ENCODE measurements around the gene LRRC27.

The LRRC27 gene

DNA sequence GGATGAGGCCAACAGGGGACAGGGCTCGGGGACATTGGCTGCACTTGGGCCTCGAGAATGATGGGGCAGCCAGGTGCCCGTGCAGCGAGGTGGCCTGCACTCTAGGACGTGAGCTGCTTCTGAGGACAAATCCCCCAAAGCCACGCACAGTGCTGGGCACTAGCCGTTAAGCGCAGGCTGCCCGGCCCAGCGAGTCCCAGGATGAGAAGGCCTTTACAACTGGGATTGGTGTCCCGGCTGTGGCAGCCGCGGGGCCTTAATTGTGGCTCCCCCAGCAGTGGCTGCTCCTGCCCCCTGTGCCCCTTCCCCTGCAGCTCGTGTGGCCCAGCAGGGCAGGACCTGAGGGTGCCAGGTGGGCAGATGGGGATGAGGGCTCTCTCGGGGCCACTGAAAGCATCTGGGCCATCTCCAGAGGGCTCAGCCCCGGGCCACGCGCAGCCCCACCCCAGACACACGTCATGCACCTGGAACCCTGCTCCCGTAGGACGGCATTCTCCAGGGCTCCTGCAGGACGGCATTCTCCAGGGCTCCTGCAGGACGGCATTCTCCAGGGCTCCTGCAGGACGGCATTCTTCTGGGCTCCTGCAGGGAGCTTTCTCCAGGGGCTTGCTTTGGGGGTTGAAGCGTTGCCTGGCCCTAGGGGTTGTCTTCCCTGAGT is 71.6 kb downstream of the LRRC27 start:
- H3K36me3 Mint-ChIP-seq (ENCODE audit: low read depth) = no peaks in the 10 kb centered on the region
- no peak overlapping the region for H3K27ac Mint-ChIP-seq
- H3K4me1 Mint-ChIP-seq = peaks cover 14% of the 10 kb centered on the region
- DNase-seq (no peak), ATAC-seq (no peak)
- no peak overlapping the region for H3K4me3 Mint-ChIP-seq
- H3K9me3 Mint-ChIP-seq = no peaks in the 10 kb centered on the region
- H3K27me3 Mint-ChIP-seq = no peaks in the 10 kb centered on the region

DNA sequence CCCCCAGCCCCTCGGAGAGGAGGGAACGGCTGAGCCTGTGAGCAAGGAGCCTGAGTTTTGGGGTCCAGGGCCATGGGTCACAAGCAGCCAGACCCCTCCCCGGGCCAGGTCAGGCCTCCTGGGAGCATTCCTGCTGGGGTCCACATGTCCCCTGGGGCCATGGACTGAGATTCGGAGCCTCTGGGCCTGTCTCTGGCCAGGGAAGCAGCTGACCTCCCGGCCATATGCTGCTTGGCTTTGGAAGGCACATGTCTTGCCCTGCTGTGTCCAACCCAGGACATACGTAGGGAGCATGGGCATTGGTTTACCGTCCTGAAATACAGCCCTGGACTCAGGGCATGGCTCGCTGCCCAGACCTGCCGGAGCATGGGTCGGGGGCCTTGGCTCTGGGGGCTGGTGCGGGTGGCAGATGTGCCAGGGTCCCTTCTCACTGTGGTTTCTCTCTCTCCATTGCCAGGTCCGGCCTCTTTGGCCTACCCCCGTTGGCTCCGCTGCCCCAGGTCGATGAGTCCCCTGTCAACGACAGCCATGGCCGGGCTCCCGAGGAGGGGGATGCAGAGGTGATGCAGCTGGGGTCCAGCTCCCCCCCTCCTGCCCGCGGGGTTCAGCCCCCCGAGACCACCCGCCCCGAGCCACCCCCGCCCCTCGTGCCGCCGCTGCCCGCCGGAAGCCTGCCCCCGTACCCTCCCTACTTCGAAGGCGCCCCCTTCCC is 72.3 kb downstream of the LRRC27 start:
- no peak for DNase-seq
- ATAC-seq = no peak
- peaks cover 10% of the 10 kb centered on the region for H3K4me1 Mint-ChIP-seq
- H3K27me3 Mint-ChIP-seq = no peaks in the 10 kb centered on the region
- H3K36me3 Mint-ChIP-seq (ENCODE audit: low read depth) = no peaks in the 10 kb centered on the region
- H3K4me3 Mint-ChIP-seq = no peak overlapping the region
- H3K27ac Mint-ChIP-seq = no peak overlapping the region
- H3K9me3 Mint-ChIP-seq = no peaks in the 10 kb centered on the region

DNA sequence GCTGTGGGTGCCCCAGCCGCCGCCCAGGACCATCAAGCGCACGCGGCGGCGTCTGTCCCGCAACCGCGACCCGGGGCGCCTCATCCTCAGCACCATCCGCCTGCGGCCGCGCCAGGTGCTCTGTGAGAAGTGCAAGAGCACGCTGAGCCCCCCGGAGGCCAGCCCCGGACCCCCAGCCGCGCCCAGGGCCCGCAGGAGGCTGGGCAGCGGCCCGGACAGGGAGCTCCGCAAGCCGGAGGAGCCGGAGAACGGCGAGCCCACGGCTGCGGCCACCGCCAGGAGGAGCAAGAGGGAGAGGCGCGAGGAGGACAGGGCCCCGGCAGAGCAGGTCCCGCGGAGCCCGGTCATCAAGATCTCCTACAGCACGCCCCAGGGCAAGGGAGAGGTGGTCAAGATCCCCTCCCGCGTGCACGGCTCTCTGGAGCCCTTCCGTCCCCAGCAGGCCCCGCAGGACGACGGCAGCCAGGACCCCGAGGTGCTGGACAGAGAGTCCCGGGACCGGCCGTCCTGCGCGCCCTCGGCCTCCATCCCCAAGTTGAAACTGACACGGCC is 73.0 kb downstream of the LRRC27 start:
- no peaks in the 10 kb centered on the region for H3K27me3 Mint-ChIP-seq
- no peaks in the 10 kb centered on the region for H3K9me3 Mint-ChIP-seq
- H3K4me3 Mint-ChIP-seq = no peak overlapping the region
- no peaks in the 10 kb centered on the region for H3K36me3 Mint-ChIP-seq (ENCODE audit: low read depth)
- no peak for ATAC-seq
- no peak overlapping the region for H3K27ac Mint-ChIP-seq
- H3K4me1 Mint-ChIP-seq = peaks cover 5% of the 10 kb centered on the region
- no peak for DNase-seq

DNA sequence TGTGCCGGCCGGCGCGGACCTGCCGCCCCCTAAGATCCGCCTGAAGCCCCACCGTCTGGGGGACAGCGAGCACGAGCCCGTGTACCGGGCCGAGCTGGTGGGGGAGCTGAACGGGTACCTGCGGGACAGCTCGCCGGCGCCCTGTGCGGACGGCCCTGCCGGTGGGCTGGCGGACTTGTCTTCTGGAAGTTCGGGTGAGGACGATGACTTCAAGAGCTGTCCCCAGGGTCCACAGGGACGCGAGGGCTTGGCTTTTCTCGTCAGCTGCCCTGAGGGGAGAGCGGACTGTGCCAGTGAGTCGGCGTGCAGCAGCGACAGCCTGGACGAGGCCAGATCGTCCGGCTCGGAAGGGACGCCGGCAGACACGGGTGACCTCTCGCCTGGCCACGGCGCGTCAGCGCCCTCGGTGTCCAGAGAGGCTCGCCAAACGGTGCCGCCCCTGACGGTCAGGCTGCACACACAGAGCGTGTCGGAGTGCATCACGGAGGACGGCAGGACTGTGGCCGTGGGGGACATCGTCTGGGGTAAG is 73.5 kb downstream of the LRRC27 start:
- Mint-ChIP-seq H3K27ac (no peak overlapping the region), H3K36me3 (ENCODE audit: low read depth) (no peaks in the 10 kb centered on the region), H3K9me3 (no peaks in the 10 kb centered on the region), H3K4me1 (peaks cover 5% of the 10 kb centered on the region), H3K4me3 (no peak overlapping the region), H3K27me3 (no peaks in the 10 kb centered on the region)
- DNase-seq (no peak), ATAC-seq (no peak)

DNA sequence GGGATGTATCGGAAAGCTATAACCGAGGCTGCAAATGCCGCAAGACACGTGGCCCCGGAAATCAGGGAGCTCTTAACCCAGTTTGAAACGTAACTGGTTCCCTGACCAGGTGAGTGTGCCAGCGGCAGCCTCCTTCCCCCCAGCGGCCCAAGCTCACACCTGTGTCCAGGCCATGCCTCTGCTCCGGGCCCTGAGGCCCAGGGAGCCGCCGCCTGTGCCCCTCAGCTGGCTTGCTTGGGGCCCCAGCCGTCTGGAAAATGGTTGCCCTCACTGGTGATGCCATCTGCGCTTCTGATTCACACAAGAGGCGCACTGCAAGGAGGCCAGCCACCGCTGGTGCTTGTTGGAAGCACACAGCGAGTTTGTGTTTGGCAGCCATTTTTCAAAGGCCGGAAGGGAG is 74.2 kb downstream of the LRRC27 start:
- Mint-ChIP-seq H3K27me3 (no peaks in the 10 kb centered on the region), H3K27ac (no peak overlapping the region), H3K4me1 (peaks cover 5% of the 10 kb centered on the region), H3K36me3 (ENCODE audit: low read depth) (no peaks in the 10 kb centered on the region), H3K4me3 (no peak overlapping the region), H3K9me3 (no peaks in the 10 kb centered on the region)
- no peak for ATAC-seq
- no peak for DNase-seq

DNA sequence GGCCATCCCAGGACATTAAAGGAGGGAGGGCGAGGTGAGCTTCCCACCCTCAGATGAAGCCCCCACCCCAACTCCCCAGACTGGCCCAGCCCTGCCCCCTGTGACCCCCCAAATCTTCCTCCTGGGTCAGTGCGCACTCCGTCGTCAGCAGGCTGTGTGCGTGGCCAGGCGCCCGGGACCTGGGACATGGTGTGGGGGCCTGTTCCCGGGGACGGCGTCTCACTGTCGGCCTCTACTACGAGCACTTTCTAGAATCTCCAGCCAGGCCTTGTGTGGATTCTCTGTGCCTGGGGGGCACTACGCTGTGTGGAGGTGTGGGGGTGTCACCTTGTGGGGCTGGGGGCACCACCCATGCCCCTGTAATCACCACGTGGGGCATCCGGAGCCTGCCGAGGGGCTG is 74.8 kb downstream of the LRRC27 start:
- no peak overlapping the region for H3K27ac Mint-ChIP-seq
- no peaks in the 10 kb centered on the region for H3K36me3 Mint-ChIP-seq (ENCODE audit: low read depth)

DNA sequence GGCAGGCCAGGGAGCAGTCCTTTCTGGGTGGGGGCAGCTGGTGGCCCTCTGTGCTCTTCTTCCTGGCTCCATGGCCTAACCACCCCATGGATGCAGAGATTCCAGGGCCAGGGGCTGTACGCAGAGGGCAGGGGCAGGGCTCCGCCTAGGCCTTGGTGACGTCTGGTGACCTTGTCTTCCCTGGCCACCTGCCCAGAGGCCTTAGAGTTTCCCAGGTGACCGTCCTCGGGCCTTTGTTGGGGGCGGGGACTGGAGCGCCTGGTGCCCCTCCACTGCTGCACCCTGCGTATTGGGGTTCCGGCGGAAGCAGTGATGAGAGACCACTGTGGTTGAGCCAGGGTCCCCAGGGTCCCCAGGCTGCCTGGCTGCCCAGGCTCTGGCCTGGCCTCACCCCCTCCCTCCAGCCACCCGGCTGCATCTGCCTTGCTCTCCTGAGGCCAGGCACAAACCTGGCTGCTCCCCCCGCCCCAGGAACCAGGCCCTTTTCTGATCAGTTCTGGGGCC is 75.3 kb downstream of the LRRC27 start:
- ATAC-seq (no peak), DNase-seq (no peak)
- Mint-ChIP-seq H3K4me3 (no peak overlapping the region), H3K9me3 (no peaks in the 10 kb centered on the region), H3K4me1 (peaks cover 5% of the 10 kb centered on the region), H3K36me3 (ENCODE audit: low read depth) (no peaks in the 10 kb centered on the region), H3K27me3 (no peaks in the 10 kb centered on the region), H3K27ac (no peak overlapping the region)

More for the DNA sequence above, 74.8 kb downstream of the LRRC27 start:
- no peak overlapping the region for H3K4me3 Mint-ChIP-seq
- peaks cover 5% of the 10 kb centered on the region for H3K4me1 Mint-ChIP-seq
- no peaks in the 10 kb centered on the region for H3K9me3 Mint-ChIP-seq
- no peaks in the 10 kb centered on the region for H3K27me3 Mint-ChIP-seq
- DNase-seq (no peak), ATAC-seq (no peak)

DNA sequence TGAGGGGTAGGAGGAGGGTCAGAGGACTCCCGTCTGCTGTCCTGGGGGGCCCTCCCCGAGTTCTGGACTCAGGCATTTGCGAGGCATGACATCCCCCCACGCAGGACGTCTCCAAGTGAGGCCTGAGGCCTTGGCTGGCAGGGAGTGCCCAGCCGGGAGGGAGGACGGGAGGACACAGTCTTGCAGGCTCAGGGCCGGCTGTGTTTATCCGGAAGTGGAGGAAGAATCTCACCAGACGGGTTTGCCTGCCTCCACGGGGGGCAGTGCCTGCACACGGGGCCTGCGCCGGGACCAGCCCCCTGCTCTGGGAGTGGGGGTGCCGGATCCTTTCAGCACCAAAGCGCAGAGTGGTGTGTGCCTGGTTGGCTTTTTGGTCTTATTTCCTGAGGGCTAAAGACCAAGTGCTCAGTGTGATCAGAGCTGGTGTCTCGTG is 75.9 kb downstream of the LRRC27 start:
- ATAC-seq (no peak), DNase-seq (no peak)
- no peaks in the 10 kb centered on the region for H3K36me3 Mint-ChIP-seq (ENCODE audit: low read depth)

DNA sequence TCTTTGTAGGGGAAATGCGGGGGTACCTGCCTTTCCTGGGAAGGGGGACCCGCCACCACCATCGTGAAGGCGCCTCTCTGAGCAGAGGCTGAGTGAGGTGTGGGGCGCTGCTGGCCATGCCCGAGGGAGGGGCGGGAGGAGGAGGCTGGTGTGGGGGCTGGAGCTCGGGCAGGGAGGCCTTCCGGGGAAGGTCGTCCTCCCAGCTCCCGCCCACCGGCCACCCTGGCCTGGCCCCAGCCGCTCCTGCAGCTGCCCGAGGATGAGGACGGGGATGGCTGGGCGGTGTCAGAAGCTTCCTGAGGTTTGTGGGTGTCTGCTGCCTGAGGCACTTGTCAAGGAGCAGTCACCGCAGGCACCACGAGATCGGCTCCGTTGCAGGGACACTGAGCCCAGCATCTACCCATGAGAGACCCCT is 76.4 kb downstream of the LRRC27 start:
- DNase-seq = no peak
- peaks cover 5% of the 10 kb centered on the region for H3K4me1 Mint-ChIP-seq
- no peaks in the 10 kb centered on the region for H3K36me3 Mint-ChIP-seq (ENCODE audit: low read depth)
- no peak overlapping the region for H3K27ac Mint-ChIP-seq
- H3K27me3 Mint-ChIP-seq = no peaks in the 10 kb centered on the region
- no peak for ATAC-seq
- no peaks in the 10 kb centered on the region for H3K9me3 Mint-ChIP-seq
- H3K4me3 Mint-ChIP-seq = no peak overlapping the region

More for the DNA sequence above, 75.9 kb downstream of the LRRC27 start:
- H3K4me3 Mint-ChIP-seq = no peak overlapping the region
- H3K4me1 Mint-ChIP-seq = peaks cover 5% of the 10 kb centered on the region
- H3K9me3 Mint-ChIP-seq = no peaks in the 10 kb centered on the region
- no peak overlapping the region for H3K27ac Mint-ChIP-seq
- no peaks in the 10 kb centered on the region for H3K27me3 Mint-ChIP-seq

DNA sequence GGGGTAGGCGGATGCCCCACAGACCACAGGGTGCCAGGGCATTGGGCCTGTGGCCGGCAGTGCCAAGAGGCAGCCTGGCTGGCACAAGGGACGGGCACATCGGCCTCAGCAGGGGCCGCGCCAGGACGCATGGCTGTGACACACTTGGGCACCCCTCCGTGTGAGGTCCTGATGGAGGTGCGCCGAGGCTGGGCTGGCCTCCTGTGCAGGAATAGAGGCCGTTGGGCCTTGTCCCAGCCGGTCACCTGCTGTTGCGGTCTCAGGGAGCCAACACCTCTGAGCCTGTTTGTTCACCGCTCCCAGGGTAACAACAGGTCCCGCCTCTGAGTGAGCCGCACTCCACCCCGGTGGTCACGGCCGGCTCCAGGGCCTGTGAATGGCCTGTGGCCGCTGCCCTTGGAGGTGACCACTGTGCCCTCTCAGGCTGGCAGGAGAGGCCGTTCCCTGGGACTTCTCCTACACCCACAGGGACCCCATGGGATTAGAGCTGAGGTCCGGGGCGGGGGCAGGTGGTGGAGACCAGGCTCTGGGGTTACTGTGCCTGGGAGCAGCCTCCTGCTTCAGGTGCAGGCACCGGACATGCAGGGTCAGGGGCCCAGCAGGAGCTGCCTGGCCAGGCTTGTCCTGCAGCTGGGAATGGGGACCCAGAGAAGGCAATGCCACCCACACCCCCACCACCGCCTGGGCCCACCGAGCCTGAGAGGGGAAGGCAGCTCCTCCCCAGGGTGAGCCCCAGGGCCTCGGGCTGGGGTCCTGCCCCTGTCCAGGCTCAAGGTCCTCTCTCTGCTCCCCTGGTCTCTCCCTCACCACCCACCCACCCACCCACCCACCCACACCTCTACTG is 77.1 kb downstream of the LRRC27 start:
- Mint-ChIP-seq H3K27me3 (no peaks in the 10 kb centered on the region), H3K36me3 (ENCODE audit: low read depth) (no peaks in the 10 kb centered on the region), H3K4me1 (peaks cover 5% of the 10 kb centered on the region), H3K4me3 (no peak overlapping the region), H3K9me3 (no peaks in the 10 kb centered on the region), H3K27ac (no peak overlapping the region)
- ATAC-seq (no peak), DNase-seq (no peak)

DNA sequence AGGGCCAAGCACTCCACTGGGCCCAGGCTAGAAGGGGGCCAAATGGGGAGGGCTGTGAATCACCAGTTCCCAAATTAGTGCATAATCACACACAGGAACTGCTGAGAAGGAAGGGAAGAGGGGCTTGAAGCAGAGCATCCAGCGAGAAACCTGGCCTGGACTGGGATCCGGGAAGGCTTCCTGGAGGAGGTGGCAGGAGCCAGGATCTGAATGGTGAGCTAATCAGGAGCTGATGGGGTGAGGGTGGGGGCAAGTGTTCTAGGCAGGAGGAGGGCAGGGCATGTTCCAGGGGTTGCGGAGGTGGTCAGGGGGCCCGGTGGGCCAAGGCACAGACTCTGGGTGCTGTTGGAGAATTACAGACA is 77.7 kb downstream of the LRRC27 start:
- peaks cover 5% of the 10 kb centered on the region for H3K4me1 Mint-ChIP-seq
- DNase-seq (no peak), ATAC-seq (no peak)
- H3K36me3 Mint-ChIP-seq (ENCODE audit: low read depth) = no peaks in the 10 kb centered on the region
- no peaks in the 10 kb centered on the region for H3K9me3 Mint-ChIP-seq
- no peak overlapping the region for H3K4me3 Mint-ChIP-seq
- no peaks in the 10 kb centered on the region for H3K27me3 Mint-ChIP-seq
- no peak overlapping the region for H3K27ac Mint-ChIP-seq

DNA sequence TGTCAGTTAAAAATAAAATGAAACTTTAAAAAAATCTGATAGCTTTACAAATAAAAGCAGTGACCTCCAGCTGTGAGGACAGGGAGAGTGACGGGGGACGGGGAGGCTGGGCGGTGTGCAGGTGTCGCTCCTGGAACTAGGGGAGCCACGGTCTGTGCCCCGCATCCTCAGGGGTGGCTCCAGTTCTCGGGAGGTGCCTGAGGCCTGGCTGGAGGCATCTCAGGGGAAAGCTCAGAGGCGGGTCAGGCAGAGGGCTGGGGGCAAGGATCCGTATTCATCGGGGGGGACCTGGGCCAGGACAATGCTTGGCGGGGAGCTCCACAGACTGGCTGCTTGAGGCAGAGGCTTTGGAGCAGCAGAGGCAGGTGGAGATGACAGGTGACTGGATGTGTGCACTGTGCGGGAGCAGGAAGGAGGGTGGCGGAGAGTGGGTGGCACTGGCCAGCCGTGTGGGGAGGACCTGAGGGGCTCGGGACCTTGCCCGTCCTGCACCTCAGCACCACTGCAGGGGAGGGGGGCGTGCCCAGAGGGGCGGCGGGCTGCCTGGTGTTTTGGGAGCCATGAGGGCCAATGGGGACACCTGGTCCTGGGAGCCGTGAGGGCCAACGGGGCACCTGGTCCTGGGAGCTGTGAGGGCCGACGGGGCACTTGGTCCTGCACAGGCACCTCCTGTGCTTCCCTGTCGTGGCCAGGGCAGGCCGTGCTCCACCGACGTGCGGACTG is 78.2 kb downstream of the LRRC27 start:
- DNase-seq = no peak
- Mint-ChIP-seq H3K9me3 (no peaks in the 10 kb centered on the region), H3K4me3 (no peak overlapping the region), H3K4me1 (peaks cover 5% of the 10 kb centered on the region), H3K36me3 (ENCODE audit: low read depth) (no peaks in the 10 kb centered on the region), H3K27ac (no peak overlapping the region), H3K27me3 (no peaks in the 10 kb centered on the region)
- ATAC-seq = no peak

DNA sequence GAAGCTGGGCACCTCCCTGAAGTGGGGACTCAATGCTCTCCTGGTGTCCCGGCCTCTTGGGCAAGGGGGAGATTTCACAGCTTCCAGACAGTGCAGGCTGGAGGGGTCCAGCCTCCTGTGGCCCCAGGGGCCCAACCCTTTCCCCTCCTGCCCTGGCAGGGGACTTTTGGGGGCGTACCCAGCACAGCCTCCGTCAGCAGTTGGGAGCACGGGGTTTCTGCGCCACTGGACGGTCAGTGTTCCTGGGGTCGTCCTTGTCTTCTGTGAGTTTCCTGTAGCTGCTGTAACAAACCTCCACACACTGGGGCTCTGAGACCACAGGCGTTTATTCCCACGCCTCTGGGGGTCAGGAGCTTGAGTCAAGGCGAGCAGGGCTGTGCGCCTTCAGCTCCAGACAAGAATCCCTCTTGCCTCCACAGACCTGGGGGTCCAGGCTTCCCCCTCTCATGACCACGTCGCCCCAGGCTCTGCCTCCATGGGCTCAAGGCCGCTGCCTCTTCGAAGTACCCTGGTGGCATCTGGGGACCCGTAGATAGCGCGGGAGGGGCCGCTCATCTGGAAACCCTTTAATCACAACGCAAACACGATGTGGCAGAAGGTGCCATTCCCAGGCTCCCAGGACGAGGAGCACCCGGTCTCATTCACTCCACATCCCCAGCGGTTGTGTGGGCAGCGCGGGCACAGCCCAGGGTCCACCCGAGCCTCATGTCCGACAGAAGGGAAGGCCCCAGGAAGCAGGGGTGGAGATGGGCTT is 79.0 kb downstream of the LRRC27 start:
- Mint-ChIP-seq H3K4me1 (peaks cover 7% of the 10 kb centered on the region), H3K27ac (no peak overlapping the region), H3K36me3 (ENCODE audit: low read depth) (no peaks in the 10 kb centered on the region)

More for the DNA sequence above, 79.0 kb downstream of the LRRC27 start:
- ATAC-seq (no peak), DNase-seq (no peak)
- H3K27me3 Mint-ChIP-seq = no peaks in the 10 kb centered on the region
- no peaks in the 10 kb centered on the region for H3K9me3 Mint-ChIP-seq
- H3K4me3 Mint-ChIP-seq = no peak overlapping the region
